Spleen (tissue), 7 donors: Measurements from ENCODE around the gene FCGR3B.
"Not testable (repeated sequence)": the region's sequence is repeated elsewhere in the genome, so short reads cannot be mapped to it uniquely, and the experiment has no call there.

Experiments used
- CTCF ChIP-seq, 11 experiments: fragments of 200-600 bp in 7 of 11; fragments of 450-650 bp in 4 of 11; sonication (generic) in 4 of 11; IDR thresholded peaks in 8 of 11; conservative IDR thresholded peaks in 3 of 11; 1 replicate in 7 of 11; 2 replicates in 4 of 11; pipeline versions ENCODE4 v1.4.0 to v1.8.0; 2016 to 2021; ENCODE audit warnings: antibody characterized with exemption in 11 of 11, inconsistent platforms in 4 of 11, mild to moderate bottlenecking in 1 of 11
- POLR2A ChIP-seq, 3 donors: fragments of 450-650 bp; IDR thresholded peaks; one replicate each; pipeline ENCODE4 v1.5.1; 2017; ENCODE audit warnings: antibody characterized with exemption in 3 of 3, mild to moderate bottlenecking in 1 of 3
- POLR2AphosphoS5 ChIP-seq, 3 donors: sonication (generic); formaldehyde crosslinking; IDR thresholded peaks; one replicate each; pipeline ENCODE4 v1.5.1; 2017; ENCODE audit warnings: antibody characterized with exemption in 3 of 3
- donor health status: DM: no; HTN: no; CAD: no; lungs with moderate emphysema.
- donor health status: DM: no; HTN: no; CAD: no.
- donor health status: DM: no; HTN: no; CAD: no.

- TF ChIP-seq POLR2A (IDR thresholded peaks at IDR 0.05); POLR2AphosphoS5 (IDR thresholded peaks at IDR 0.05); CTCF (IDR thresholded peaks at IDR 0.05 in 8 of 11, conservative IDR thresholded peaks at IDR 0.05 in 3 of 11): not testable (repeated sequence)
These were observed 7.4 kb upstream of the FCGR3B start for GRCh38 chr1:161638251-161638993.
